HCT116 (cell line): Measurements from ENCODE around the gene JAGN1.

Experiments used
- CEBPB ChIP-seq: IDR thresholded peaks from 2 replicates; pipeline ENCODE4 v1.6.1; 2012; ENCODE audit warnings: low read depth
- CTCF ChIP-seq, 3 experiments: fragments of 200-600 bp in 1 of 3; sonication (generic) in 1 of 3; IDR thresholded peaks in 2 of 3; conservative IDR thresholded peaks in 1 of 3; 2 replicates each; pipeline ENCODE4 v1.5.1; 2012 to 2017; ENCODE audit warnings: low read depth in 2 of 3, low read length in 2 of 3, antibody characterized with exemption in 1 of 3, borderline replicate concordance in 1 of 3, control low read depth in 1 of 3, mild to moderate bottlenecking in 1 of 3, mixed read lengths in 1 of 3, mixed run types in 1 of 3, moderate library complexity in 1 of 3; ENCODE audit not compliant: insufficient read depth in 1 of 3
- EZH2 ChIP-seq: fragments of 200-600 bp; sonication (generic); IDR thresholded peaks from 2 replicates; pipeline ENCODE4 v1.6.1; 2017; ENCODE audit warnings: antibody characterized with exemption, mixed run types
- JUND ChIP-seq: IDR thresholded peaks from 2 replicates; pipeline ENCODE4 v1.6.1; 2012
- POLR2A ChIP-seq: IDR thresholded peaks from 2 replicates; pipeline ENCODE4 v1.7.0; 2011; ENCODE audit warnings: borderline replicate concordance; ENCODE audit not compliant: insufficient read depth, insufficient read length; ENCODE audit errors: extremely low read depth
- ZFX ChIP-seq: fragments of 450-650 bp; IDR thresholded peaks from 2 replicates; pipeline ENCODE4 v1.6.1; 2017

DNA sequence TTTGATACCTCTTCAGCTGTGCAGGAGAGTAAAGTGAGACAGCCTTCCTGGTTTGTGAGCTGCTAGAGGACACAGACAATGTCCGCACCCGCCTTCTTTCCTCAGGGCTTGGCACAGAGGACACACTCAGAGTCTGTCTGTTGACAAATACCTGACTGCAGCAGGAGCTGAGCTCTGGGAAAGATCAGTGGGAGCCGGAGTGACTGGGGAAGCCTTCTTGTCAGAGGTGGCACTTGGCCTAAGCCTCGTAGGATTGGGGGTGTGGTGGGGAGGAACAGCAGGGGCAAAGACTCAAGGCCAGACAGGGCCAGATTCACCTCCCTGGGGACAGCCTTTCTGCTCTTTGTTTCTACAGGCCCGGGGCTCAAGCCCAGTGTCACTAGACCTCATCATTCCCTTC, 23.2 kb downstream of the JAGN1 start:
- TF ChIP-seq EZH2, result no peak
- no peak for TF ChIP-seq JUND
- no peak for TF ChIP-seq POLR2A
- no peak for TF ChIP-seq CTCF (IDR thresholded peaks at IDR 0.05 in 2 of 3, conservative IDR thresholded peaks at IDR 0.05 in 1 of 3; ENCODE audit: borderline replicate concordance in 1 of 3, insufficient read depth in 1 of 3, low read depth in 2 of 3, low read length in 2 of 3)
- TF ChIP-seq CEBPB, result no peak
- no peak for TF ChIP-seq ZFX
